GM21786 (cell line): Measurements from ENCODE around the gene TPD52L1.

Source experiments
- ATAC-seq: cut with Tn5 transposase; IDR thresholded peaks from one replicate; pipeline ENCODE4 v1.9.1; 2021; ENCODE audit not compliant: unreplicated experiment

Gene TPD52L1

DNA sequence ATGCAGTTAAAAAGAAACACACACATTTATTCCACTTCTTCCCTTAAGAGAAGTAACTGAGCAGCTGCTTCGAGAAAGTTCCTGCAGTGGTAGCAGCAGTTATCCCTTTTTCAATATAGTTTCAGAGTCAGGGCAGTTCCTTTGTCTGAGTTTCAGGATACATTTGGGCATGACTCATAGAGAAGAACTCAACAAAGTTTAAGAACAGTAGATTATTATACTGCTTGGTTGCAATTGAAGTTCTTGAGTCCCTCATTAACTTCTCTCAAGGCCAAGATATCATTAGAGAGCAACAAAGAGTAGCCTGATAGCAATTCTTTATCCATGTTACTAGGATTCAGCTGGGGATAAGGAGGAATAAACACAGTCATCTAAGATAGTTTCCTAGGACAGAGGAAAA lies 54.4 kb downstream of the TPD52L1 start:
- ATAC-seq: no peak

DNA sequence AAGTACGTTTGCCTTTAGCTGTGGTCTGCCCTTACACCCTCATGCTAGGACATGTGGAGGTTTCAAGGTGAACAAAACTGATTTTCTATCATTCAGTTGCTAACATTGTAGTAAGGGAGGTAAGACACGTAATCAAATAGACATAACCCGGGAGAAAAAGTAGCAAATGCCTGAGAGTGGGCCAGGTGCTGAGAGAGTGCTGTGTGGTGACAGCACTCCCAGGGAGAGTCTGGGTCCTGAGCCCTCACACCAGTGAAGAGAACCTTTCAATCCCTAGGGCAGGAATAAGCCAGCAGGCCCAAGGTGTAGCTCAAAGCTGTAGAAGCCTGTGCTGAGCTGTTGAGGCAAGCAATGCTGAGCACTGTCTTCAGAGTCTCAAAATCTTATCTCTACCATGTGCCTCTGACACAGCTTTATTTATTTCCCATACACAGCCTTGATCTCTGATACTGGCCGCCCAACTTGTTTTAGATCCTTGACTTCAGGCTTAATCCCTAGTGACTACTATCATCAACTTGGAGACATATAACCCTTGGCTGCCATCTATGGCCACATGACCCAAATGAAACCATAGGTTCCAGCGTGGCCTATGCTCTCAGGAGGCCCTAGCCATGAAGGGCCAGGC lies 55.2 kb downstream of the TPD52L1 start:
- ATAC-seq: no peak

DNA sequence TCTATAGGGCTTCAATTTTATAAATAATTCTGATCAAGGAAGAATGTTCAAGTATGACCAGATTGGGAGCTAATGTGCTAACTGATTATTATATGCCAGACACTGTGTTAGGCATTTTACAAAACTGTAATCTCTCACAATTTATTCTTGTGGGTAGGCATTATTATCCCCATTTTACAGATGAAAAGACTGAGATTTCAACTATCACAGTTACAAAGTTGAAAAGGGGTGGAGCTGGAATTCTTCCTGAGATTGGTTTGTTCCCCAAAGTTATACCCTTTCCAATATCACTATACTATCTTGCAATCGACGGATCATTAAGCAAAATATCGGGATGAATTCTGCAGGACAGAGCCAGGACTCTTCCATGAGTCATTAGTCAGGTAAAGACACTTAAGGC lies 57.1 kb downstream of the TPD52L1 start:
- ATAC-seq: no peak

DNA sequence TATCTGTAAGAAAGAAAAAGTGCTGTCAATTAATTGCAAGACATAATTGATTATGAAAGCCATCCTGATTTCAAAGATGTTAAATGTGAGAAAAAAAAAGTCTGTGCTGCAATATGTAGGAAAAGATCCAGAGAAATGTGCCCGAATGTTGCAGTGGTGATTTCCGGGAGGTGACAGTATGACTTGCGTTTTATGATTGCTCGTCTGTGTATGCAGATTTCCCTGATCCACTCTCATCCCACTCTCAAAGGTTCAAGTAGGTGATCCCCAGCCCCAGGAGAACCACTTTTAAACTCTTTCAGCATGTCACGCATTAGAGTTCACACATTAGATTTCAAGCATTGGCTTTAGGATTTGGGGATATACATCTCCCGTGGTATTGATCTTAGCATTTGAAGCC lies 57.8 kb downstream of the TPD52L1 start:
- ATAC-seq: no peak

DNA sequence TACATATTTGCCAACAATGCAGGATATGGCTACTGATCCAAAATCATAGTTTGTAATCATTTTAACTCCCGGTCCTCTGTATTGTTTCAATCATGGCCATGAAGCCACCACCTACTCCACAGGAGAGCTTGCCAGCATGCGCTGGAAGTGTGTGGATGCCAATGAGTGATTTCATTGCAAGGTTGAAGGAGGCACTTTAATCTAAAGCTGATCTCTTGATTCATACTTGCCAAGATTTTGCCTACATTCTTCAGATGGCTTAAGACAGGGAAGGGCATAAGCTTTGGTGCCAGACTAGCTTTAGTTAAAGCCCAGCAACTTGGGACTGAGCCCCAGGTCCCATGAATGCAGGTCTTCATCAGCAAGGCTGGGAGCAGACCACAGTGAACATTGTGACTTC lies 58.8 kb downstream of the TPD52L1 start:
- no peak for ATAC-seq

DNA sequence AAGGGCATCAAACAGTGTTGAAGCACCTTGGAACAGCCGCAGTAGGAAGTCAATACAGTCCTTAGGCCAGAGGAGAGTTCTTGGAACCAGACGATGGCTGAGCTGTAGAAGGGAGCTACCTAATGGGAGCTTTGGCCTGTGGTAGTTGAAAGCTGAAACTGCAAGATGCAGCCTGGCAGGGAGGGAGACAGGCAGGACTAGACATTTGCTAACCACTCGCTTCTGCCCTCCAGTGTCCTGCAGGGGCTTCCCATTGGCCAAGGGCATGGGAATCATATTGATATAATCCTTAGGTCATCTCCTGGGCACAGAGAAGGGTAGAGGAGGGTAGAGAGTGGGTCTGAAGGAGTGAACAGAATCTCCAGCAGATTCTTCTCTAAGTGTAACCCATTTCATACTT lies 60.4 kb downstream of the TPD52L1 start:
- no peak for ATAC-seq

DNA sequence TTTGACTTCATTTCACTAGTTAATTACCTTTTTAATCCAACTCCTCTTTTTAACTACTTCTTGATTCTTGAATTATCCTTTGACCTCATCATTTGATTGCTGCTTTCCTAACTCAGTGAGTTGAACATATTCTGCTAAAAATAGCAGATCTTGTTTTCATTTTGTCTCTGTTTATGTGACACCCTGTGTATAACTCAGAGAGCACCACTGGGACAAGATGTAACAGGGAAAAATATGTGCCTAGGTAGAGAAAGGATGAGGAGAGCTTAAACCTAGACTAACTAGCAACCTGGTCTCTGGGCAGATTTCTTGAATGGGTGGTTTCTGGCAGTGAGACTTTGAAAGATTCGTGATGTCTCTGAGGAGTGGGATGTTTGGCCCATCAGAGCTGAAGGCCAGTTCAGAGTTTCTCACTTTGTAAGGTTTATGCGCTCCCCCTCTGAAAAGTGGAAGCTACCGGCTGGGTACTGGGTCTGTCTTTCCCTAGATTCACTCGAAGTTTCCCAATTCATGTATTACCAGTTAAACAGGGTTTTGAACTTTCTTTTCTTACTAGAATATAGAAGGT lies 61.8 kb downstream of the TPD52L1 start:
- no peak for ATAC-seq

DNA sequence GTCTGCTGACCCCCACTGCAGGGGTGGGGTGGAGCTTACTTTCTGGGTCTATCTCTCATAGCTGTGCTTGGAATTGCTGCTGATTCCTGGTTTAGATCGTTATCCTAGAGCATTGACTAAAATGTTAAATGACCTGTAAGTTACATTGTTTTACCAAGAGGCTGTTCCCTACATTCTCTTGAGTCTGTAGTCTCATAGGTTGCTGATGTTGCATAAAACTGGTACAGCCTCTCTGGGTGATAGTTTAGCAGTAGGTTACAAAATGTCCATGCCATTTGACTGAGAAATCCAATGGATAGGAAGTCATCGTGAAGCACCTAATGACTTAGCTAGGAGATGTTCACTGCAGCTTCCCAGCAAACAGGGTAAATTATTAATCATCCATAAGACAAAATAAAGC lies 62.4 kb downstream of the TPD52L1 start:
- no peak for ATAC-seq

DNA sequence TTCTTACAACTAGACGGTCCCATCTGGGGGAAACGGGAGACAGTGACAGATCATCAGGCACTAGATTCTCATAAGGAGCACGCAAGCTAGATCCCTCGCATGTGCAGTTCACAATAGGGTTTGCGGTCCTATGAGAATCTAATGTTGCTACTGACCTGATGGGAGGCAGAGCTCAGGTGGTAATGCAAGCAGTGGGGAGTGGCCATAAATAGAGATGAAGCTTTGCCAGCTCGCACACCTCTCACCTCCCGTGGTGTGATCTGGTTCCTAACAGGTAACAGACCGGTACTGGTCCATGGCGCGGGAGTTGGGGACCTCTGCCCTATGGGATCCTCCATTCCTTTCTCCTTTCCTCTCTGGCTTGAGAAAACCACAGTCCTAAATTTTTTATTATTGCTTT lies 63.8 kb downstream of the TPD52L1 start:
- no peak for ATAC-seq

DNA sequence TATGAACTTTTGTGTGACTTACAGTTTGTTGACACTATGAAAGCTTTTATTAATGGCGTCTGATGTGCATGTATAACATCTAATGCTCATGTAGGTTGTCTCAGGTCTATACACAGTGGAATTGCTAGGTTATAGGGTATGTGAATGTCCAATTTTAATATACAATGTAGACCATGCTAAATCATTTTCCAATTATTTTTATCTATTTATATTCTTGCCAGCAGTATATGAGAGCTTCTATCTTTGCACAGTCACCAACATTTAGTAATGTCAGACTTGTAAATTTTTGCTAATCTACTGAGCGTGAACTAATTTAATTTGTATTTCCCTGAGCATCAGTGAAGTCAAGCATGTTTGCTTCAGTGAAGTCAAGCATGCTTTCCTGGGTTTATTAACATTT lies 64.4 kb downstream of the TPD52L1 start:
- ATAC-seq: no peak

DNA sequence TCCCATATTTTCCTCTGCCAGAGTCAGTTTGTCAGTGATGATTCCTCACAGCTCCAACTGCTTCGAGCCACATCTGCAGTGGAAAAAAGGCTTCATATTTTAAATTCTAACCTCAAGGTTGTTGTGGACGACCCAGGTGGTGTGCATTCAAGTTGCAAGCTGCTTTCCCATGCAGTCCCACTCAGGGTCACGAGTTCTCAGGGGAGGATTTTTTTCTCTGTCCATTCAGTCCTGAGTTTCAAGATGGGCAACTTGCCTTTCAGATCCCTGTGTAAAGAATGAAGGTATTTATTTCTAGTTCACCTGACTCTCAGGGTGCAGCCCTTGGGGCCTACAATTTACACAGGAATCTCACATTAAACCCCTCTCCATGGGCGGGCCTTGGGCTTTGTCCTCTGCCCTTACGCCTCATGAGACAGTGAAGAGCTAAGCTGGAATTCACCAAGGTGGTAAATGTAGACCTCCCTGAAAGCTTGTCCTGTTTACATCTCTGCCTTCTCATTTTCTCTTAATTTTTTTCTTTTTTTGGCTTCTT lies 65.9 kb downstream of the TPD52L1 start:
- ATAC-seq: no peak

DNA sequence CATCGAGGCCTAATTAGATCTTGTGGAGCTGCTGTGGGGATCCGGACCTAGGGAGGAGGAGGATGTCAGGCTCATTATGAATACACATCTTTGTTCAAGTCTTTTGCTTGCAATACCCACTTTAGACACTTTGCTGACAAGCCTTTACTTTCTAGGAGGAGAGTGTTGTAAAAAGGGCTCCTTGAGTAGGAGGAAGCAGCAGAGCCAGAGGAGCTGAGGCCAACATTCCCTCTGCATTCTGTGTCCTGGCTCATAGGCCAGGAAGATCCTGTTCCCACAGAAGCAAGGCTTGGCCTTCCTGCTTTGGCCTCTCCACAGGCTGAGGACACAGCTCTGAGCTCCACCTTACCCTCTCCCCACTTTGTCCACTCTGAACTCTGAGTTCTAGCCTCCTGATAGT lies 67.1 kb downstream of the TPD52L1 start:
- ATAC-seq: no peak

DNA sequence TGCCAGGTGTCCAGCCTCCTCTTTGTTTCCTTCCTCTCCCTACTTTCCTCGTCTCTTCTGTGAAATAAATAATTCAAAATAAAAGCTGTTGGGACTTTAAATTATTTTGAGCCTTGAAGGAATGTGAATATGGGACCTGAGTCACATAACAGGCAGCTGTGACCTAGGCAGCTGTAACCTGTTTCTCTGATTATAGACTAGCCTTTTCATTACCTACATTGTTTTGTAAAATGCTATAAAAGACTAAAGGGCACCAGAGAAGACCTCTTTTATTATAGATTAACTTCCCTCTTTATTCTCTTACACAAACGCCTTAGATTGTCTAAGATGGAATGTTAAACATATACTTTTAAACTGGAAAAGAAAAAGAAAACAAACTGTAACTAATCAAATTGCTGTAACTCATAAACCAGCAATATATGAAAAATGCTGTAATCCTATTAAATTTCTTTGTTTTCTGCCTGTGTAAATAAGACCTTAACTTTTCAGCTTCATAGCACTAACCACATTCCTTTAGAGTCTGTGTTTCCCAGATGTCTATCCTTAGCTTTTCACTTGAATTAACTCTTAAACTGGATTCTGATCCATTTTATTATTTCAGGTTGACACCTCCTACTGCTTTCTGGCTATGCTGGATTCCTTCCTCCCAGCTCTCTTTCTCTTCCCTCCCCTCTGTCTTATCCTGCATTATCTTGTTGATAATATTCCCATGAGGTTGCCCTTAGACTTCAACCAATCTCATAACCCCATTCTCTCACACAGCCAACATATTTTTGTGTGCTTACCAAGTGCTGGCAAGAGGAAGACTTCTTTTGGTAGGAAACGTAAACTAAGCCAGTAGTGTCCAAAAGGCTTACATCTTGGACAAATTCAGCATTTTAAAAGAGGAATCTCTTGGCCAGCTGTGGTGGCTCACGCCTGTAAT lies 69.2 kb downstream of the TPD52L1 start:
- ATAC-seq: no peak

DNA sequence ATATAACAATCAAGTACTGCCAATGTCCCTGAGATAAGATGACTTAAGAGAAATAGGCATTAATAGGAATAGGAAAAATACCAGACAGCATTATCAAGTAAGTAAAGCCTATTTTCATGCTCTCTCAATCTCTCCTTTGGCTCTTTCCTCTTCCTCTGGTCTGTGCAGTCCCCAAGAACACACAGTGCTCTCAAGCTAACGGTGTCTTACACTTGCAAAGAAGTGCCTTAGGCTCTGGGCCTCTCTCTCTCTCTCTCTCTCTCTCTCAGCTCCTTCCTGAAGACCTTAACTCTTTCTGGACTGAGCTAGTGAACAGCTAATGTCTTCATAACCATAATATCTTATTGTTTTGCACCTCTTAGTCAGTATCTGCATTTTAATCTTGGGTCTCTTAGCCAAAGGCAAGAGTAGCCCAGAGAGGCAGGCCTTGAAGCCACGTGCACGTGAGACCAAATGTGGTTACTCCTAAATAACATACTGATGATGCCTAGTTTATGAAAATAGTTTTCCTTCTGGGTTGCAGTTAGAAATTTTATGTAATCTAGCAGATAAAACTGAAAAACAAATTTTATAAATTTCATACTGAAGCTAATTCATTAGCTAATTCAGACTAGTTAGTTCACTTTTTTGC lies 70.8 kb downstream of the TPD52L1 start:
- ATAC-seq: no peak

DNA sequence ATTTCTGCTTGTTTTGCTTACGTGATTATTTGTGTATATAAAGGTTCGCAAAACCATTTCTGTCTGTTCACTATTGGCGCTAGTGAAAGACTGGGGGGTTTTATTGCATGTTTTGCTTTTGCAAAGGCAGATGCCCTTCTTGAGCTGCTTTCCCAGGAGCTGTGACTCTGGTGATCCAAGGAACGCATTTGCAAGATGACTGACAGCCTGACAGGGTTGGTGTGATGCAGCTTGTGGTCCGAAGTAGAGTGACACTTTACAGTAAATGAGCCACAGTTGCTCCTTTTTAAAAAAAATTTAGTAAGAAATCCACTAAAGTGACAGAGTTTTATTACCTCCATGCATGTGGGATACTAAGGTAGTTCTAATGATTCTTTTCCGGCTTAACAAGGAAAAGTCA lies 73.7 kb downstream of the TPD52L1 start:
- ATAC-seq: no peak

DNA sequence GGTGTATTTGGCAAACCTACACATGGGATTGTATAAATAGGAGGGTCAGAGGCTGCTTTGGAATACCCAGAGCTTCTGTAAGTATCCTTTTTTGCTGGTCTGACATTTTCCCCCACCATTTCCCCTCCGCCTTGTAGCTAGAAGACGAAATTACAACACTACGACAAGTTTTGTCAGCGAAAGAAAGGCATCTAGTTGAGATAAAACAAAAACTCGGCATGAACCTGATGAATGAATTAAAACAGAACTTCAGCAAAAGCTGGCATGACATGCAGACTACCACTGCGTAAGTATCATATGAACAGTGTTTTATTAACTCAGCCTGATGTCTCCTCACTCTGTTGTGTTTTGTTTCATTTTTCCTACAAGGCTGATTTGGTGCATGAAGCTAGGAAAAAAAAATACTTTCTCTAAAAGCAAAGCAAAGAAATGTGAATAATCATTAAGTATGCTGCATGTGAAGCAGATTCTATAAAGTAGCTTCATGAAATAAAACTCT lies 75.5 kb downstream of the TPD52L1 start:
- no peak for ATAC-seq

DNA sequence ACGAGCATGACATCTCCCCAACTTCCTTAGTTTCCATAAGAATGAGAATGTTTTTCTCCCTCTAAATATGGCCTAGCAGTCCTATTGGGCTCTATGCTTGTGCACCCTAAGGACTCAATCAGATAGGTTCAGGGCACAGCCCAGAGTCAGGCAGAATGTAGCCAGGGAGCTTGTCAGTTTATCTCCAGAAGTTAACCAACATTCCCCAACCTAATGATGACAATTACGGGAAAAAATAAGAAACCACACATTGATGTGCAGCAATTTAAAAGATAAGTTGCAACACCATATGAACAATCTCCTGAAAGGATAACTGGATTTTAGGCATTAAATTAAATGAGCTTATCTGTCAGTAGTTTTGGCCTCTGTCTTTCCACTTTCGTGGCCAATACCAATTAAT lies 77.1 kb downstream of the TPD52L1 start:
- no peak for ATAC-seq

DNA sequence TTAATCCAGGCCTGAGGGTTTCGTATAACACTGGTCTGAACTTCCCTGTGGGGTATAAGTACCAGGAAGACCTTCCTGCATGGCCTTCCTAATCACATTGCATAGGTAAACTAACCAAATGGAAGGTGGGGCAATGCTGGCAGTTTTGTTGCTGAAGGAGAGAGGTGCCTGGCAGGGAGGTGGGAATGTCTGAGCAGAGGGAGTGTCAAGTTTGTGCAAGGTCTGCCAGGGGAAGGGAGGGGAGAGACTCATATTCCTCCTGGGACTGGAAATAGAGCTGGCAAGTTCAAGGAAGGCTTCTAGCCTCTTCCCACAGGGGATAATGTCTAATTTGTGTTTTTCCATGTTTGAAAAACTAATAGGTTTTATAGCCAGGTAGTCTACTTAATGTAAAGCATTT lies 77.6 kb downstream of the TPD52L1 start:
- ATAC-seq: no peak

DNA sequence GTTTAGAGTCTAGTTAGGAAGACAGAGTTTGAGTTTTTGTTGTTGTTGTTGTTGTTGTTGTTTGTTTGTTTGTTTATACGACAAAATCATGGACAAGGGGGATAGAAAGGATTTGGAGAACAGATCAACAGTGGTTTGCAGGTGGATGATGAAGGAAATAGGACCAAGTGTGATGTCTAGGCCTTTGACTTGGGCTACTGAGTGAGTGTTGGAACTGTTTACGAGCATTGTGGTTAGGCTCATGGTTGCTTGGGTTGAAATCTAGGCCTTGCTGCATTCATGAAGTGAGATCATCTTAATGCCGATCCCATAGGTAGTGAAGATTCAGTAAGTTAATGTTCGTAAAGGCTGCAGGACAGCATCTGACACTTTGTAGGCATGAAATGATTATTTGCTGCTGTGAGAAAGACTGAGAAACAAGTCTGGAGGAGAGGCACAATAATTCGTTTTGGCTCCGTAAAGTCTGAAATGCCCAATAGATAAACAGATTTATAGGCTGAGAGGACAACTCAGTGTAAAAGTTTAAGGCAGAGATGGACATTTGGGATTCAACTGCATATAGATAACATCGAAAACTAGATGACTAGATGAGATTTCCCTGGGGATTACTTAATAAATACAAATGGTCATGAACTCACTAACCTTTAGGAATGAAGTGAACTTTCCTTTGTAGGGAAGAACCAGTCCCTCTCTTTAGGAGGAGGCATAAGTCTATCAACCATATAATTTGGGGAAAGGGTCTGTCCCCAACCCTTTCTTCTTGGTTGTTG lies 78.2 kb downstream of the TPD52L1 start:
- ATAC-seq: no peak

DNA sequence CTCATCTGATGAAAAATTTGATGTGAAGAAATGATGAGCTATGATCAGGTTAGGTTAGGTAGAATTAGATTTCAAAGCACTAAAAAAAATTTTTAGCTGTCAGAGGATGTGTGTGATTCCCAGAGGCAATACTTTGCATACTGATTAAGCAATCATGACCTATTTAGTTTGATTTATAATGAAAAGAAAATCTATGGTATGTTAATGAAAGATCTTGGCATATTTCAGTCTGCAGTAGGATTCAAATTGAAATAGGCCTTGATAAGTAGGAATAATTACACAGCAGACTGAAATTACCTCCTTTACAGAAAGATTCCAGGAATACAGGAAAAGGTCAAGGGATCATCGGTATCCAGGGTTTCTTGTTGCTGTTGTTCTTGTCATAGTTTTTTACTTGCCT lies 78.9 kb downstream of the TPD52L1 start:
- no peak for ATAC-seq

DNA sequence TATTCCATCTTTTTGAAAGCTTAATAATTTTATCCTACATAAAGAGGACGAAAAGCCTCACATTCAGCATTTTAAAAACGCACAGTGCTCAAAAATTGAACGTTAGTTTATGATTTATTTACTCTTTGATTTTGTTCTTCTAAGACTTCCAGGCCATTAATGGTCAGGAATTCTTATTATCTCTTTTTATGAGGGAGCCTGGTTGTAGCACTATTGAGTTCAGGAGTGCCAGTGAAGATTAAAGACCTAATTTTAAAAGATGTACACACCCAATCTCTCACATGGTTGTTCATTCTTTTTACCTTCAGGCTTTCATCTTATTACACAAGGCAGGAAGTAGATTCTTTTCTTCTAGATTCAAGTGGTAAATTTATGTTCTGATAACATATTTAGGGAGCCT lies 79.6 kb downstream of the TPD52L1 start:
- ATAC-seq: no peak
